ENCODE data around the gene FAM110A. TPM values are rescaled to one million over a fixed set of nuclear protein-coding genes. Genes with fewer than 3 reads are reported as not detected.

The FAM110A gene
- total and polyA plus RNA-seq, 2 experiments from 2014 or later, result 30.2 to 34.4 TPM

- peaks cover 30% of the 10 kb centered on the region for H3K4me1 ChIP-seq (ENCODE audit: low read depth)
- no peaks in the 10 kb centered on the region for H3K9me3 ChIP-seq (ENCODE audit: low read depth)
- peak overlapping the region; percentile 47 for H3K4me3 ChIP-seq
- no peaks in the 10 kb centered on the region for H3K27me3 ChIP-seq
- no peak for TF ChIP-seq CTCF (IDR thresholded peaks at IDR 0.05; ENCODE audit: low read depth, low read length)
- no peaks in the 10 kb centered on the region for H3K36me3 ChIP-seq
- H3K27ac ChIP-seq, result peak overlapping the region; percentile 19
- peak in 1 of 2 donors; percentile 74 for DNase-seq (ENCODE audit: low read depth in 1 of 2, low spot score in 1 of 2)
These were observed 8.3 kb downstream of the FAM110A start for GRCh38 chr20:841568-842546.

GRCh38 chr20:842547-842940, 9.0 kb downstream of the FAM110A start:
- Histone ChIP-seq H3K9me3 (ENCODE audit: low read depth) (no peaks in the 10 kb centered on the region), H3K27me3 (no peaks in the 10 kb centered on the region), H3K27ac (no peak overlapping the region), H3K4me3 (peak overlapping the region; percentile 47), H3K36me3 (no peaks in the 10 kb centered on the region), H3K4me1 (ENCODE audit: low read depth) (peaks cover 33% of the 10 kb centered on the region)
- no peak for TF ChIP-seq CTCF (IDR thresholded peaks at IDR 0.05; ENCODE audit: low read depth, low read length)
- no peak for DNase-seq (ENCODE audit: low read depth in 1 of 2, low spot score in 1 of 2)

GRCh38 chr20:843912-844311, 10.4 kb downstream of the FAM110A start:
- TF ChIP-seq CTCF (IDR thresholded peaks at IDR 0.05; ENCODE audit: low read depth, low read length), result no peak
- no peaks in the 10 kb centered on the region for H3K27me3 ChIP-seq
- no peak for DNase-seq (ENCODE audit: low read depth in 1 of 2, low spot score in 1 of 2)
- H3K9me3 ChIP-seq (ENCODE audit: low read depth), result no peaks in the 10 kb centered on the region
- H3K27ac ChIP-seq, result no peak overlapping the region
- no peak overlapping the region for H3K4me3 ChIP-seq
- no peaks in the 10 kb centered on the region for H3K36me3 ChIP-seq
- H3K4me1 ChIP-seq (ENCODE audit: low read depth), result peaks cover 33% of the 10 kb centered on the region

GRCh38 chr20:844473-845225, 11.1 kb downstream of the FAM110A start:
- DNase-seq (ENCODE audit: low read depth in 1 of 2, low spot score in 1 of 2), result peak; percentile 95 to 97
- no peak for TF ChIP-seq CTCF (IDR thresholded peaks at IDR 0.05; ENCODE audit: low read depth, low read length)
- Histone ChIP-seq H3K36me3 (no peaks in the 10 kb centered on the region), H3K27me3 (no peaks in the 10 kb centered on the region), H3K27ac (no peak overlapping the region), H3K4me3 (peak overlapping the region; percentile 32), H3K4me1 (ENCODE audit: low read depth) (peaks cover 33% of the 10 kb centered on the region), H3K9me3 (ENCODE audit: low read depth) (no peaks in the 10 kb centered on the region)

- no peak overlapping the region for H3K27ac ChIP-seq
- DNase-seq (ENCODE audit: low read depth in 1 of 2, low spot score in 1 of 2), result no peak
- TF ChIP-seq CTCF (IDR thresholded peaks at IDR 0.05; ENCODE audit: low read depth, low read length), result no peak
- peaks cover 33% of the 10 kb centered on the region for H3K4me1 ChIP-seq (ENCODE audit: low read depth)
- no peak overlapping the region for H3K4me3 ChIP-seq
- no peaks in the 10 kb centered on the region for H3K27me3 ChIP-seq
- H3K9me3 ChIP-seq (ENCODE audit: low read depth), result no peaks in the 10 kb centered on the region
- no peaks in the 10 kb centered on the region for H3K36me3 ChIP-seq
These were observed 11.8 kb downstream of the FAM110A start for GRCh38 chr20:845226-845868.
